Ishikawa (cell line): Measurements from ENCODE around the gene MAP2K1.

ENCODE experiments used
- CEBPB ChIP-seq: IDR thresholded peaks from 2 replicates; pipeline ENCODE4 v1.6.1; 2012
- CREB1 ChIP-seq: IDR thresholded peaks from 2 replicates; pipeline ENCODE4 v1.6.1; 2012; ENCODE audit warnings: low read depth
- EP300 ChIP-seq: IDR thresholded peaks from 2 replicates; pipeline ENCODE4 v1.6.1; 2012; ENCODE audit warnings: borderline replicate concordance
- MAX ChIP-seq: IDR thresholded peaks from 2 replicates; pipeline ENCODE4 v1.6.1; 2012
- REST ChIP-seq: IDR thresholded peaks from 2 replicates; pipeline ENCODE4 v1.6.1; 2012; ENCODE audit warnings: low read depth, mild to moderate bottlenecking
- TAF1 ChIP-seq: IDR thresholded peaks from 2 replicates; pipeline ENCODE4 v1.6.1; 2012; ENCODE audit warnings: low read depth, mild to moderate bottlenecking
- TCF12 ChIP-seq: IDR thresholded peaks from 2 replicates; pipeline ENCODE4 v1.6.1; 2012; ENCODE audit warnings: low read depth
- TEAD4 ChIP-seq: IDR thresholded peaks from 2 replicates; pipeline ENCODE4 v1.6.1; 2012
- USF1 ChIP-seq: IDR thresholded peaks from 2 replicates; pipeline ENCODE4 v1.6.1; 2012

GRCh38 chr15:66491846-66492245 is 105.1 kb downstream of the MAP2K1 start:
- TF ChIP-seq TAF1 = no peak
- no peak for TF ChIP-seq MAX
- no peak for TF ChIP-seq USF1
- no peak for TF ChIP-seq REST
- TF ChIP-seq EP300 = no peak
- TF ChIP-seq CREB1 = no peak
- TF ChIP-seq CEBPB = no peak
- TF ChIP-seq TCF12 = no peak
- TF ChIP-seq TEAD4 = no peak
